NT2/D1 (cell line): ENCODE data around the gene SRSF8.
A peak's percentile ranks its signal among the peaks of the same experiment; 100 is the strongest.

ENCODE experiments used
- DNase-seq: peaks from one replicate; pipeline ENCODE4 v3.0.0-alpha.2; 2011; ENCODE audit warnings: low read depth, low spot score
- H3K27me3 ChIP-seq: 2 replicates; pipeline ENCODE4 v1.6.0; 2011; ENCODE audit warnings: mild to moderate bottlenecking; ENCODE audit not compliant: insufficient read length, insufficient read depth
- H3K36me3 ChIP-seq: 2 replicates; pipeline ENCODE4 v1.6.1; 2011; ENCODE audit warnings: mild to moderate bottlenecking, low read length, mixed read lengths; ENCODE audit not compliant: insufficient read depth, insufficient read length
- H3K4me1 ChIP-seq: 2 replicates; pipeline ENCODE4 v1.5.1; 2011; ENCODE audit not compliant: insufficient read depth, insufficient read length
- H3K4me3 ChIP-seq: 2 replicates; pipeline ENCODE4 v1.5.1; 2011; ENCODE audit warnings: low read depth; ENCODE audit not compliant: insufficient read length
- H3K9ac ChIP-seq: 2 replicates; pipeline ENCODE4 v1.6.0; 2011; ENCODE audit warnings: low read depth; ENCODE audit not compliant: insufficient read length
- H3K9me3 ChIP-seq: 2 replicates; pipeline ENCODE4 v1.5.1; 2011; ENCODE audit warnings: mild to moderate bottlenecking, low read length; ENCODE audit not compliant: insufficient read depth
- SUZ12 ChIP-seq: IDR thresholded peaks from 2 replicates; pipeline ENCODE4 v1.6.1; 2011; ENCODE audit not compliant: insufficient read length, insufficient read depth; ENCODE audit errors: extremely low read depth
- YY1 ChIP-seq: IDR thresholded peaks from 2 replicates; pipeline ENCODE4 v1.6.1; 2011; ENCODE audit not compliant: insufficient read length, insufficient read depth
- ZNF274 ChIP-seq: IDR thresholded peaks from 2 replicates; pipeline ENCODE4 v1.6.1; 2011; ENCODE audit warnings: mild to moderate bottlenecking, low read depth, low read length

SRSF8 gene

DNA sequence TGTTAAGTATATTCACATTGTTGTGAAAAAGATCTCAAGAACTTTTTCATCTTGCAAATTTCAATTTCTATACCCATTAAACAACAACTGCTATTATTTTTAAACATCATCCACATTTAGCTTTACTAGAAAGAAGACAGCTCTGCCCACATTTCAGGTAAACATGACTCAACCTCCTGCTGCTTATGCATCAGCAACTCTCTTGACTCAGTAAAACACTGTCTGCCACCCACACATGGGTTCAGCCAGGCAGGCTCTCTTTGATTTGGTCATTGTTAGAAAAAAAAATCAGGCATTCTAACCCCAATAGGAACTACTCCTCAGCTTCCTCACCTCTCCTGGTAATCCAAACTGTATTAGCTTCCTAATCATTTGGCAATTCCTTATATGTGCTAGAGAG, 17.8 kb downstream of the SRSF8 start:
- TF ChIP-seq ZNF274 (no peak), SUZ12 (no peak), YY1 (no peak)
- Histone ChIP-seq H3K27me3 (peaks cover 14% of the 10 kb centered on the region), H3K4me1 (no peaks in the 10 kb centered on the region), H3K9me3 (no peaks in the 10 kb centered on the region), H3K36me3 (no peaks in the 10 kb centered on the region), H3K9ac (no peak overlapping the region), H3K4me3 (no peak overlapping the region)
- no peak for DNase-seq

GRCh38 chr11:95085117-95085816, 18.5 kb downstream of the SRSF8 start:
- DNase-seq: no peak
- Histone ChIP-seq H3K4me1 (no peaks in the 10 kb centered on the region), H3K9ac (no peak overlapping the region), H3K27me3 (peaks cover 16% of the 10 kb centered on the region), H3K36me3 (no peaks in the 10 kb centered on the region), H3K4me3 (no peak overlapping the region), H3K9me3 (no peaks in the 10 kb centered on the region)
- TF ChIP-seq YY1 (no peak), SUZ12 (no peak), ZNF274 (no peak)

- Histone ChIP-seq H3K9me3 (no peaks in the 10 kb centered on the region), H3K36me3 (peaks cover 1% of the 10 kb centered on the region), H3K27me3 (peaks cover 25% of the 10 kb centered on the region), H3K9ac (no peak overlapping the region), H3K4me1 (no peaks in the 10 kb centered on the region), H3K4me3 (no peak overlapping the region)
- DNase-seq: no peak
- TF ChIP-seq ZNF274: no peak
- TF ChIP-seq SUZ12: no peak
- no peak for TF ChIP-seq YY1
Measured at GRCh38 chr11:95086151-95086550, 19.4 kb downstream of the SRSF8 start.

- no peak overlapping the region for H3K4me3 ChIP-seq
- H3K9ac ChIP-seq: no peak overlapping the region
- no peaks in the 10 kb centered on the region for H3K4me1 ChIP-seq
- peaks cover 30% of the 10 kb centered on the region for H3K27me3 ChIP-seq
- no peak for DNase-seq
- TF ChIP-seq SUZ12: no peak
- no peak for TF ChIP-seq ZNF274
- no peak for TF ChIP-seq YY1
- H3K9me3 ChIP-seq: no peaks in the 10 kb centered on the region
- peaks cover 4% of the 10 kb centered on the region for H3K36me3 ChIP-seq
Measured at GRCh38 chr11:95086836-95087570, 20.3 kb downstream of the SRSF8 start.

DNA sequence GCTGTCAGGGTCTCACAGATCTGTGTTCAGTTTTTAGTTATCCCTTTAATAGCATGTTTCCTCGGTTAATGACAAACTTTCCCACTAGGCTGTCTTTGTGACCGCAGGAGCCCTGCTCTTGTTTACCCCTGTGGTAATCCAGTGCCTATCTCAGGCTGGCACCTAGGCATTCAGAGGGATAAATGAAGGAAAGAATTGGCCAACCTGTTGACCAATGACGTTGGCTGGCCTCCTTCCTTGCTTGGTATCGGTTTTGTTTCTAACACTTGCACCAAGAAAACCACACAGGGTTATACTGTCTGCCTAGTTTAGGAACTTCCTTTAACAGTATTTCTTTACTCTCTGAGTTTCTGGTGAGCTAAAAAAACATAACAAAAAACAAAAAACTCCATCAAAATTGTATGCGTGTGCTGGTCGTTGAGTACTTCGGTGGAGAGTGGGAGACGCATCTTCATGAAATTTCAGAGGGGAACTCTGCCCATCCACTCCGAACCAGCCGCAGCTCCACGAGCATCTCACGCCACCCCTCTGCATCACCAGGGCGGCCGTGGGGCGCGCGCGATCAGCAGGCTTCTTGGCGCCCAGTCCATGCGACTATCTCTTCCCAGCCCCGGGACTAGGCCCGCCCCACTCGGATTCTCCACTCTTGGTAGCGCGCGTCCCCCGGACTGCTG, 22.4 kb downstream of the SRSF8 start:
- peak overlapping the region; percentile 43 for H3K4me3 ChIP-seq
- no peak for TF ChIP-seq SUZ12
- TF ChIP-seq ZNF274: no peak
- TF ChIP-seq YY1: no peak
- H3K27me3 ChIP-seq: peaks cover 30% of the 10 kb centered on the region
- no peak for DNase-seq
- no peaks in the 10 kb centered on the region for H3K9me3 ChIP-seq
- H3K9ac ChIP-seq: peak overlapping the region; percentile 59
- peaks cover 4% of the 10 kb centered on the region for H3K36me3 ChIP-seq
- peaks cover 3% of the 10 kb centered on the region for H3K4me1 ChIP-seq

DNA sequence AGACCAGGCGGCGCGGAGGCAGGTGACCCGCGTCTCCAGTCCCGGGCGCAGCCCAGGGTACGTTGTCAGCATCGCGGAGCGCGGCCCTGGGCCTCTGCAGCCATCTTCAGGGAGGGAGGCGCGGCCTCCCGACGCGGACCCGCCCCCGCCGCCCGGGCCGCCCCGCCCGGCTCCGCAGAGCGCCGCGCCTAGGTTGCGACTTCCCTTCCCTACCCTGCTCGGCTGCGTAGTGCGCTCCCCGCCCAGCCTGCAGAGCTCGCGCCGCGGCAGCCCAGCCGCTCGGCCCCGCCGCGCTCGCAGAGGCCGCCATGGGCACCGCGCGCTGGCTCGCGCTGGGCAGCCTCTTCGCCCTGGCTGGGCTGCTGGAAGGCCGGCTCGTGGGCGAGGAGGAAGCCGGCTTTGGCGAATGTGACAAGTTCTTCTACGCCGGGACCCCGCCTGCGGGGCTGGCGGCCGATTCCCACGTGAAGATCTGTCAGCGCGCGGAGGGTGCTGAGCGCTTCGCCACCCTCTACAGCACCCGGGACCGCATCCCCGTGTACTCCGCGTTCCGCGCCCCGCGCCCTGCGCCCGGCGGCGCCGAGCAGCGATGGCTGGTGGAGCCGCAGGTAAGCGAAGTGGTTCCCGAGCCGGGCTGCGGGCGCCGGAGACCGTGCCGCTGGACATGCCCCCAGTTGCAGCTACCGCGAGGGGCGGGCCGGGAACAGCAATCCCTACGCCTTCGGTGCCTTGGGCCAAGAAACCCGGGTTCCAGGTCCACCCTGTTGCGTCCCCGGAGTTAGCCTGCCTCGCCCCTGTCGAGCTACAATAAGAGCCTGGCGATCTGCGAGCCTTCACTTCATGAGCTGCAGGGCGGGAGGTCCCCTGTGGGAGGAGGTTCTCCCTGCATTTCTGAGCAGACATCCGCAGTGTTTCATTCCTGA, 23.2 kb downstream of the SRSF8 start, which contains the start of gene ENDOD1:
Gene ENDOD1 (plus strand): TSS at position 227 of the 923 bp plus-strand sequence. CDS start 82 bp downstream, at position 309.
- no peak for DNase-seq
- Histone ChIP-seq H3K9ac (peak within 1 kb of the TSS; percentile 83), H3K9me3 (no peaks in the 10 kb centered on the region), H3K4me1 (peaks cover 3% of the 10 kb centered on the region), H3K27me3 (peaks cover 30% of the 10 kb centered on the region), H3K4me3 (peak within 1 kb of the TSS; percentile 74), H3K36me3 (peaks cover 4% of the 10 kb centered on the region)
- TF ChIP-seq SUZ12 (no peak), YY1 (no peak), ZNF274 (no peak)
